ENCODE measurements around the gene AUTS2.

Gene AUTS2

DNA sequence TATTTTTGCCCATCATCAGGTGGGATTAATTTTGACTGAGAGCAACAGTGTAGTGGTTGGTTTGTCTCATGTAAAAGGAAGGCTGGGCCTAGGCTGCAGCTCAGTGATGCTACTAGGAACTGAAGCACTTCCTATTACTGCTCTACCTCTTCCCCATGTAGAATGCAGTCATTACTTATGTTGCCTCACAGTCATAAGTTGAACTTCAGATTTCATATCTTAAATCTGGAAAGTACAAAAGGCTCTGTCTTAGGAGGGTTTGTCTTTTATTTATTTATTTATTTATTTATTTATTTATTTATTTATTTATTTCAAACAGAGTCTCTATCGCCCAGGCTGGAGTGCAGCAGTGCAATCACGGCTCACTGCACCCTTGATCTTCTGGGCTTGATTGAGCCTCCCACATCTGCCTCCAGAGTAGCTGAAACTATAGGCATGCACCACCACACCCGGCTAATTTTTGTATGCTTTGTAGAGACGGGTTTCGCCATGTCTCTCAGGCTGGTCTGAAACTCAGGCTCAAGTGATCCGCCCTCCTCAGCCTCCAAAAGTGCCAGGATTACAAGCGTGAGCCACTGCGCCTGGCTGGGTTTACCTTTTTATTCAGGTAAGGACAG lies 812.0 kb downstream of the AUTS2 start:
- no peak for DNase-seq (ENCODE audit: low read depth, low spot score)

DNA sequence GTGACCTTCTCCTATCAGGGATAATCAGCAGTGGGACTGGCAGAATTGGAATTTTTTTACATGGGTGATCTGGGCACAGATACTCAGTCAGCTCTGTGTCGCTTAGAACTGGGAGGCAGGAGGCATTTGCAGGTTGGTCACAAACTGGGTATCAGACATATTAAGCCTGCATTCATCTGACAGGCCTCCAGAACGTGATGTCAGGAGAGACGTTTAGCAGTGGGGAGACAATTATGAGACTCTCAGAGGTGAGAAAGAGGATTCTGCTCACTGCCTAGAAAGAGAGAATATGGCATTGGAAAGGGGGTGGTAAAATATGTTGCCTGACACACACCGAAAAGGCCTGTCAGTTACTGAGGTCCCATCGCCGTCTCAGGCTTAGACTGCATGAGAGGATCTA lies 816.1 kb downstream of the AUTS2 start:
- DNase-seq (ENCODE audit: low read depth, low spot score), result no peak

DNA sequence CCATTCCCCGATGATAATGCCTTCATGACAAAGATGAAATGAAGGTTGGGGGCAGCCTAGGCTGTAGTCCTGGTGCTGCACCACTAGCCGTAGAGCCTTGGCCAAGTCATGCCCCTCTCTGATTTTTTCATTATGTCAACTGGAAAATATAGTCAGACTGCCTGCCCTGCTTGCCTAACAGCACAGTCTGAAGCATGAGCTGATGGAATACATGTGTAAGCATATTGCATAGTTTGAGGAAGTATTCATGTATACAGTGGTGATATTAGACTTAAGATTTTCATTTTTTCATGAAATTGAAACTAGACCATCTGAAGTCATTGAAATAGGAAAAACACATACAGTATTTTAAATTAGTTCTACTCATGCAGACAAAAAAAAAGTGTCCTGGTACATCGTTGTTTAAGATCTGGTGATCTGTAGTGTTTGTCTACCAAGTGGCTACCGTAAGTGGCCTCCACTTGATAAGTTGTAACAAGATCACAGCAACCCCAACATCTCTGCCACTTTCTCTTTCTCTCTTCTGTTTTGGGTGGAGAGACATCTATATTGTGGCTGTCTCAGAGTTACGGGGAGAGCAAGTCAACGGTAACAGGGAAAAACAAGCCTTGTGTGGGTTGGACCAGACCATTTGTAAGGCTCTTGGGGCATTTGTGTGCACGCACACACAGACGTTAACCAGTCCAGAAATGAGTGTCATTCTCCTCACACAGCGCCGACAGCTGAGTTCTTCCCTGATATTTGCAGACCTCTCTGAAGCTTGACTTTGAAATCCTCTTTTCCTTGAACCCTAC lies 817.1 kb downstream of the AUTS2 start:
- no peak for DNase-seq (ENCODE audit: low read depth, low spot score)

- no peak for DNase-seq (ENCODE audit: low read depth, low spot score)
These were observed 818.2 kb downstream of the AUTS2 start for GRCh38 chr7:70416347-70416985.

- DNase-seq (ENCODE audit: low read depth, low spot score), result no peak
These were observed 818.8 kb downstream of the AUTS2 start for GRCh38 chr7:70416986-70417655.

- DNase-seq (ENCODE audit: low read depth, low spot score), result no peak
These were observed 821.5 kb downstream of the AUTS2 start for GRCh38 chr7:70419526-70420380.

DNA sequence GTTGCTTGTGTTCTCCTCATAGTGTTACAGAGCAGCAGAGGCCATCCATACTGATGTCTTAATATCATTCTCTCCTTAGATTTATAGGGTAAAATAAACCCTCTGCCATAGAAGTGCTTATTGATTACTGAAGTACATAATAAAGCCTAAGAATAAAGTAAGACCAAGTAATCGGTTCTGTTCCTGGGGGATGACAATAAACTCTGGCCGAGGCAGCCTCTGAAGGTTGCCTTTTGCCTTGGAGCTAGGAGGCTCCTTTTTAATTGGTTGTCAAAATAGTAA lies 822.0 kb downstream of the AUTS2 start:
- no peak for DNase-seq (ENCODE audit: low read depth, low spot score)

GRCh38 chr7:70421319-70421718 lies 823.0 kb downstream of the AUTS2 start:
- no peak for DNase-seq (ENCODE audit: low read depth, low spot score)

GRCh38 chr7:70426249-70426880 lies 828.1 kb downstream of the AUTS2 start:
- no peak for DNase-seq (ENCODE audit: low read depth, low spot score)

DNA sequence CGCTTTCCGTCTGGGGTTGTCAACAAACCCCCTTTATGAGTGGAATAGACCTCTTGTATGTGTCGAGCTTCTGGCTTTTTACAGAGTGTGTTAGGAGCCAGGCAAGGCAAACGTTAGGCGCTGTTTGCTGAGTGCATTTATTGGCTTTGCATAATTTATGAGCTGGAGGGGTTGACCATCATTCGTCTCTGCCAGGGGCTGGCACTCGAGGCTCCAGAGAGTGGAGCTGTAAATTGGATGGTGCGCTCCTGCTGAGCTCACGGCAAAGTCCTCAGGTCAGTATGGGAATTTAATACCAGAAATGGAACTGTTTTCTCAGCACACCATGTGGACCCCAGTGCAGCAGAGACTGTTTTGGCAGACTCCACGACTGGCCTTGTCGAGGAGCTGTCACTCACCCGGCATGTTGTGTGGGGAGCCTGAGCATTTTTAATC lies 834.3 kb downstream of the AUTS2 start:
- DNase-seq (ENCODE audit: low read depth, low spot score), result no peak

DNA sequence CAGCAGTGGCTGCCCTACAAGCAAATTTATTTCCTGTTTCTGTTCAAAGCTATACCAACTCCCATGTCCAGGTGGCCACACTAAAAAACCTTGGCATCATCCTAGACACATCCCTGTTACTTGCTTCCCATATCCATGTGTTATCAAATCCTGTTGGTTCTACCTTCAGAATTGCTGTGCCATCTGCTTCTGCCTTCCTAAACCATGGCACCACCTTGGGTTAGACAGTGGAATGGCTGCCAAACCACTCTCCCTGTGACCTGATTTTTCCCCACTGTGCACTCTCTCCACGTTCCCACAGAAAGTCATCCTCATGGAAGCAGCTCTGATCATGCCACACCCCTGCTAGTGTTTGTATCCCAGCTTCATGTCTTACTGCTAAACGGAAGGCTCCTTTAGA lies 836.1 kb downstream of the AUTS2 start:
- DNase-seq (ENCODE audit: low read depth, low spot score), result no peak

DNA sequence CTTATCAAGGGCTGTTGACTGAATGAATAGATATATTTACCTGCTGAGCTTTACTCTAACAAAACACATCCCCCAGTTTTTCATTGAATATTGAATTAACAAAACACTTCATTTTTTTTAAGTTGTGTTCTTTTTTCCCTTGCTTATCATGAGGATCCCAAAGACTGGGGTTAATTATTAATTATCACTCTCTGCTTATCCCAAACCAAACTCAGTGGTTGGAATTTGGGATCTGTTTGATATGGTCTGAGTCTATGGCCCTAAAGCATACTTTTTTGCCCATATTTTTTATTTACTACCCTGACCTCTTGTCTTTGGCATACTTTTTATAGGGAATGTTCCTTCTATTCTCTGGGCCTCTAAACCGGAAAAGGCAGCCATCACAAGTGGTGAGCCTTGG lies 836.5 kb downstream of the AUTS2 start:
- DNase-seq (ENCODE audit: low read depth, low spot score), result no peak

DNA sequence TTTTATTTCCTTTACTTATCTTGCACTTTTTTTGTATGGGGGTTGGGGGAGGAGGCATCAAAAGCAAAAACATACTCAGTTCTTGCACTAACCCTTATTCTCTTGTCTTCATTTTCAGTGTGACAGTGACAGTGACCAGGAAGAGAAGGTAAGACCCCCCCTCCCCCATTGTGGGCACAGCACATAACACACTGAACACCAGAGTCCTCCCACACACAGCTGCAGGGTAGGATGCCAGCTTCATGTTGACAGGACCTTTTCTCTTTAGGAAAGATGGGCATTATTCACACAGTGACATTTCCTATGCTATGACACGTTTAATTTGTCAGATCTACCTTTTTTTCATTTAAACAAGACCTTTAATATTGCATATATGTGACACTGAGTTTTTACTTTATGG lies 837.4 kb downstream of the AUTS2 start:
- no peak for DNase-seq (ENCODE audit: low read depth, low spot score)

DNA sequence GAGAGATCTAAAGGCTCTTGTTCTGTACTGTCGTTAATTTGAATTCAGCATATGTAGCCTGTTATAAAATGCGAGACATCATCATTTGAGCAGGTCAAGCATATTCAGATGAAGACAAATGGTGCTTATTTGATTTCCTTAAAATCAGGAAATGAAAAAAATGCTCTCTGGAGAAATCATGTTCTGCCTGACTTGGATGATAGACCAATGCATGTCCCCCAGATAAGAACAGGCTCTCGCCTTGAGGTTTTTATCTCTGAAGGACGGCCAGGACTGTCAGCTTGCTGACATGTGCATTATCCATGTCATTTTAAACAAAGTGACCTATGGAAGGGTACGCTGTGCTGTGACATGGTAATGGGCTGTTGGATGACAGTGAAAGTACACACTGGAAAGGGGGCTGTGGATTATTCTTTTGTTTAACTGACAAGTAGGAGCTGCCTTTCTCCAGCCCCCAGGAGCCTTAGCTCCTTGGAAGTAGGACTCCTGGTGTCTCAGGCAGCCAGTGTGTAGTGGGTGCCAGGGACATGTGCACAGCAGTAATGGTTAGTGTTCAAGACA lies 838.6 kb downstream of the AUTS2 start:
- DNase-seq (ENCODE audit: low read depth, low spot score), result no peak

- no peak for DNase-seq (ENCODE audit: low read depth, low spot score)
These were observed 841.4 kb downstream of the AUTS2 start for GRCh38 chr7:70439651-70440050.

DNA sequence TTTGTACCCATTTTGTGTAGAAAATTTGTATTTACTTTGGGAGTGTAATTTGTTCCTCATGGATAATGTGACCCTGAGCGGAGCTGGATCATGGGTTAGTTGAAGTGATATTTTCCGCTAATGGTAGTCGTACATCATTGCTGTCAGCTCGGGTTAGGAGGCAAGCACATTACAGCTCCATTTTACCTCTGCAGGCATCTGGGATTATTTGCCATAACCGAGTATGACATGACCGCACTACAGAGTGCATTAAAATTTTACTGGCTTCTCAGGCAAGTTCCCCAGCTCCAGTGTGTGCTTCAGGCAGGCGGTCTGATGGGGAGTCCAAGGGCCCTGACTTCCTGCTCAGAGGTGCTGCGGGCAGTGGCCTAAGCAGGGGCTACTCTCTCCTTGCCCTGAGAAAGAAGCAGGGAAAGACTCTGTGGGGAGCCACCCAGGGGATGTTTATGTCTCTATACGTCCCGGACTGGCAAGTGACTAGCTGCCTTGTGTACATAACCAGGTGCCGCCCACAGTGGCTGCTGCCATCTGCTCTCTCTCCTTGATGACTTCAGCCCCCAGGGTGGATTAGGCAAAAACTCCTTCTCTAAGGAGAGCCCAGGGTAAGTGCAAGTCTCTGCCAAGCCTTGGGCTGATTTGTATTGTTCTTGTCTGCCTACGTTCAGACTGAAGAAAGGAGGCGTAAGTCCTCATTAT lies 848.3 kb downstream of the AUTS2 start:
- no peak for DNase-seq (ENCODE audit: low read depth, low spot score)

DNA sequence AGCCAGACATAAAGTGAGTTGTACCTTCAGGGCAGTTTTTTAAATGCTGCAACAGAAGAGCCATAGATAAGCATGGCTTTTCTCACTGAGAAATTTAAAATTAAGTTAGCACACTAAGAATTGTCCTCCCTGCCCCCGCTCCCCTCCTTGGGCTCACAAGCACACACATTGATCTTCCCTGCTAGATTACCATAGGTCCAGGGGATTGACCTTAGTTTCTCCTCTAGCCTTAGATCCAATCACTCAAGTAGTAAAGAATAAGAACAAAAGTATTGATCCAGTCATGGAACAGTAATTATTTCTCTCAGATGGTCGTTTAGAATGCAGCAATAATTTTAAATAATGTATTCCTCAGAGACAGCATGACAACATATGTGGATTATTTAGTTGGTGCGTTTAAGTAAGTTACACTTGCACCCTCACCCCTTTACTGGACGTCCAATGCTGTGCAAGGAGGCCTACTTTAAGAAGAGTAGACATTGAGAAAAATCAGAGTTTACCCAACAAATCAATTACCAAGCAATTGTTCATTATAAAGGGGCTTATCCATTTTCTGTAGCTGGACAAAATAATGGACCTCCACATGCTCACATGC lies 850.1 kb downstream of the AUTS2 start:
- no peak for DNase-seq (ENCODE audit: low read depth, low spot score)

- DNase-seq (ENCODE audit: low read depth, low spot score), result no peak
These were observed 852.5 kb downstream of the AUTS2 start for GRCh38 chr7:70450731-70451130.

GRCh38 chr7:70455925-70456324 lies 857.6 kb downstream of the AUTS2 start:
- DNase-seq (ENCODE audit: low read depth, low spot score), result no peak

GRCh38 chr7:70456719-70457118 lies 858.4 kb downstream of the AUTS2 start:
- no peak for DNase-seq (ENCODE audit: low read depth, low spot score)
